ENCODE data around the gene TAS2R14.

Gene TAS2R14

DNA sequence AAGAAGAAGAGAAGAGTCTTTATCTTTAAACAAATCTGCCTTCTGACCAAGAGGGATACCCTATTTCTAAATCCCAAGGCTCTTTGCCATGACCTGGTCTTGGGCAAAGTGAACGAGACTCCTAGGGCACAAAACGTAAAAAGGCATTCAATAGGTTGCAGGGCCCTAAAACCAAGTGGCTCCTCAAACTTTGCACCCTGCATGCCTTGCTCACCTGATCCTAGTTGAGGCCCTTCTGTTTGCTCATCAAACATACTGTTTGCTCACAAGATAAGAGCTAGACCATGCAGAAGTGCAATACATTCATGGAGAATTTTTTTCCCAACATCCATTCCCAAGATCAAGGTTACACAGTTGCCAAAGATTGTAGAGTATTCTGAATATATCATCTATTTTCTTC, 47.1 kb downstream of the TAS2R14 start:
- H3K9ac ChIP-seq = no peak overlapping the region
- no peak overlapping the region for H2AFZ ChIP-seq (ENCODE audit: low read depth)
- H3K27ac ChIP-seq = no peak overlapping the region
- H3K27me3 ChIP-seq (ENCODE audit: insufficient read depth, low read depth) = no peaks in the 10 kb centered on the region
- H3K4me1 ChIP-seq (ENCODE audit: low read depth, poor library complexity, severe bottlenecking) = no peaks in the 10 kb centered on the region
- H4K20me1 ChIP-seq (ENCODE audit: insufficient read depth) = no peaks in the 10 kb centered on the region
- H3K36me3 ChIP-seq (ENCODE audit: insufficient read depth) = no peaks in the 10 kb centered on the region
- TF ChIP-seq, protein P1, sequence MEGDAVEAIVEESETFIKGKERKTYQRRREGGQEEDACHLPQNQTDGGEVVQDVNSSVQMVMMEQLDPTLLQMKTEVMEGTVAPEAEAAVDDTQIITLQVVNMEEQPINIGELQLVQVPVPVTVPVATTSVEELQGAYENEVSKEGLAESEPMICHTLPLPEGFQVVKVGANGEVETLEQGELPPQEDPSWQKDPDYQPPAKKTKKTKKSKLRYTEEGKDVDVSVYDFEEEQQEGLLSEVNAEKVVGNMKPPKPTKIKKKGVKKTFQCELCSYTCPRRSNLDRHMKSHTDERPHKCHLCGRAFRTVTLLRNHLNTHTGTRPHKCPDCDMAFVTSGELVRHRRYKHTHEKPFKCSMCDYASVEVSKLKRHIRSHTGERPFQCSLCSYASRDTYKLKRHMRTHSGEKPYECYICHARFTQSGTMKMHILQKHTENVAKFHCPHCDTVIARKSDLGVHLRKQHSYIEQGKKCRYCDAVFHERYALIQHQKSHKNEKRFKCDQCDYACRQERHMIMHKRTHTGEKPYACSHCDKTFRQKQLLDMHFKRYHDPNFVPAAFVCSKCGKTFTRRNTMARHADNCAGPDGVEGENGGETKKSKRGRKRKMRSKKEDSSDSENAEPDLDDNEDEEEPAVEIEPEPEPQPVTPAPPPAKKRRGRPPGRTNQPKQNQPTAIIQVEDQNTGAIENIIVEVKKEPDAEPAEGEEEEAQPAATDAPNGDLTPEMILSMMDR (conservative IDR thresholded peaks at IDR 0.05; ENCODE audit: low read depth, low read length) = no peak
- H3K79me2 ChIP-seq (ENCODE audit: insufficient read depth, low read depth) = no peaks in the 10 kb centered on the region
- no peak overlapping the region for H3K4me2 ChIP-seq
- H3K4me3 ChIP-seq (IDR thresholded peaks at IDR 0.05; ENCODE audit: insufficient read depth, low read depth, low read length) = no peak overlapping the region

DNA sequence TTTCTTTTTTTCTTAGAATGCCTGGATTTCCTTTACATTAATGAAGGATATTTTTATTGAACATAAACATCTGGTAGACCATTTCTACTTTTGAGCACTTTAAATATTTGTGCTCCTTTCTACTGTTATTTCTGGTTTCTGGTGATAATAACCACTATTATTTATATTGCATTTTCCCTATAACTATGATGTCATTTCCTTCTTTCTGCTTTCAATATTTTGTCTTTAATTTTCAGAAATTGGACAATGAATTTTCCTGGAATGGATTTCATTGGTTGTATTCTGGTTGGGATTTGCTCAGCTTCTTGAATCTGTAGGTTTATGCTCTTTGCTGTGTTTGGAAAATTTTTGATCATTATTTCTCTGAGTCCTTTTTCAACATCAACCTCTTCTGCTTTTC, 49.8 kb downstream of the TAS2R14 start:
- Histone ChIP-seq H4K20me1 (ENCODE audit: insufficient read depth) (no peaks in the 10 kb centered on the region), H2AFZ (ENCODE audit: low read depth) (no peak overlapping the region), H3K27me3 (ENCODE audit: insufficient read depth, low read depth) (no peaks in the 10 kb centered on the region), H3K79me2 (ENCODE audit: insufficient read depth, low read depth) (no peaks in the 10 kb centered on the region), H3K9ac (no peak overlapping the region), H3K27ac (no peak overlapping the region), H3K4me1 (ENCODE audit: low read depth, poor library complexity, severe bottlenecking) (no peaks in the 10 kb centered on the region), H3K36me3 (ENCODE audit: insufficient read depth) (no peaks in the 10 kb centered on the region), H3K4me2 (no peak overlapping the region), H3K4me3 (IDR thresholded peaks at IDR 0.05; ENCODE audit: insufficient read depth, low read depth, low read length) (no peak overlapping the region)
- TF ChIP-seq, protein P1 (conservative IDR thresholded peaks at IDR 0.05; ENCODE audit: low read depth, low read length) = no peak
